Tibial nerve (tissue), 4 donors: ENCODE data around the gene PHF2.

Experiments
- EP300 ChIP-seq, 2 donors: sonication (generic); formaldehyde crosslinking; IDR thresholded peaks; one replicate each; pipeline ENCODE4 v1.6.1; 2017; ENCODE audit warnings: antibody characterized with exemption in 2 of 2, mild to moderate bottlenecking in 1 of 2
- POLR2A ChIP-seq, 2 donors: fragments of 450-650 bp; IDR thresholded peaks; one replicate each; pipeline ENCODE4 v1.6.1; 2017; ENCODE audit warnings: antibody characterized with exemption in 2 of 2, mild to moderate bottlenecking in 2 of 2, moderate library complexity in 2 of 2
- TF ChIP-seq, protein P1 (sequence below), 5 experiments: fragments of 200-600 bp in 3 of 5; fragments of 450-650 bp in 2 of 5; sonication (generic) in 3 of 5; IDR thresholded peaks; one replicate each; pipeline ENCODE4 v1.5.1; 2016 to 2019; ENCODE audit warnings: antibody characterized with exemption in 5 of 5, mild to moderate bottlenecking in 3 of 5, moderate library complexity in 2 of 5

DNA sequence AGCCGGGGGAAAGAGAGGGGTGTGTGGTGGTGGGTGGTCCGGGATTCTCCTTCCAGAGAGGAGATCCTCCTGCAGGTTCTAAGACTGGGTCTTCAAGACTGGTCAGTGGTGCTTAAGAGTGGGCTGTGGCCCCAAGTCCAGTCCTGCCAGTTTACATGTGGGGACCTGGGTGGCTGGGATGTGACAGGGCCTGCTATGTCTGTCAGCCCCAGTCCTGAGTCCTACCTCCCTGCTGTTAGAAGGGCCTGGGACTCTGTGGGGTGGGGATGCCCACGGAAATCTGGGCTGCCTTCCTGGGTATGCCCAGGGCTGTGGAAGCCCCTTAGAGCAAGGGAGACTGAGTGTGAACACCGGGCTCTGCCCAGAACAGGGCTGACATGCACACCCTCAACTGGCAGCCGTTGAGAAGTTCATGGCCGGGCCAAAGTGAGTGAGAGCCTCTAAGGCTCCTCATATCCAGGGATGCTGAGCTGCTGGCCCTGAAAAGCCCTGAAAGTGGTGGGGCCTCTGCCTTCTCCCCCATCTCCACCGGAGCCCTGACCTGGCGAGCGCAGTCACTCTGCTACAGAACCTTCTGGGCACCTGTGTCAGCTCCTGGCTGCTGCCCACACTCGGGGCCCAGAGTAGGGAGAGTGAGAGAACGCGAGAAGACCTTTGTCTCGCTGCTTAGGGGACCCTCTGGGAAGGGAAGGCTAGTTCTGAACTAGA, 1.7 kb downstream of the PHF2 start:
- TF ChIP-seq, protein P1, sequence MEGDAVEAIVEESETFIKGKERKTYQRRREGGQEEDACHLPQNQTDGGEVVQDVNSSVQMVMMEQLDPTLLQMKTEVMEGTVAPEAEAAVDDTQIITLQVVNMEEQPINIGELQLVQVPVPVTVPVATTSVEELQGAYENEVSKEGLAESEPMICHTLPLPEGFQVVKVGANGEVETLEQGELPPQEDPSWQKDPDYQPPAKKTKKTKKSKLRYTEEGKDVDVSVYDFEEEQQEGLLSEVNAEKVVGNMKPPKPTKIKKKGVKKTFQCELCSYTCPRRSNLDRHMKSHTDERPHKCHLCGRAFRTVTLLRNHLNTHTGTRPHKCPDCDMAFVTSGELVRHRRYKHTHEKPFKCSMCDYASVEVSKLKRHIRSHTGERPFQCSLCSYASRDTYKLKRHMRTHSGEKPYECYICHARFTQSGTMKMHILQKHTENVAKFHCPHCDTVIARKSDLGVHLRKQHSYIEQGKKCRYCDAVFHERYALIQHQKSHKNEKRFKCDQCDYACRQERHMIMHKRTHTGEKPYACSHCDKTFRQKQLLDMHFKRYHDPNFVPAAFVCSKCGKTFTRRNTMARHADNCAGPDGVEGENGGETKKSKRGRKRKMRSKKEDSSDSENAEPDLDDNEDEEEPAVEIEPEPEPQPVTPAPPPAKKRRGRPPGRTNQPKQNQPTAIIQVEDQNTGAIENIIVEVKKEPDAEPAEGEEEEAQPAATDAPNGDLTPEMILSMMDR (IDR thresholded peaks at IDR 0.05), result no peak
- TF ChIP-seq POLR2A (IDR thresholded peaks at IDR 0.05) (no peak), EP300 (IDR thresholded peaks at IDR 0.05) (no peak)
